H9 (cell line): Measurements from ENCODE around the gene ACP6. TPM values are rescaled to one million over a fixed set of nuclear protein-coding genes. Genes with fewer than 3 reads are reported as not detected.
"Not testable (repeated sequence)": the region's sequence is repeated elsewhere in the genome, so short reads cannot be mapped to it uniquely, and the experiment has no call there.

ENCODE experiments used
- DNase-seq: peaks from one replicate; pipeline ENCODE4 v3.0.0-alpha.2; 2017
- H2AFZ ChIP-seq: one replicate; pipeline ENCODE4 v1.6.1; 2013; ENCODE audit warnings: mild to moderate bottlenecking, low read length, control low read depth, moderate library complexity
- H2AK5ac ChIP-seq: 2 replicates; pipeline ENCODE4 v1.6.1; 2013; ENCODE audit warnings: low read length, control low read depth, mixed read lengths; ENCODE audit not compliant: insufficient read length
- H2BK120ac ChIP-seq: one replicate; pipeline ENCODE4 v1.6.1; 2013; ENCODE audit warnings: low read depth, mild to moderate bottlenecking, low read length, control low read depth, inconsistent platforms; ENCODE audit not compliant: poor library complexity, severe bottlenecking
- H2BK12ac ChIP-seq: 2 replicates; pipeline ENCODE4 v1.6.1; 2013; ENCODE audit warnings: low read length, control low read depth, mixed read lengths, low read depth; ENCODE audit not compliant: insufficient read length
- H2BK15ac ChIP-seq: 2 replicates; pipeline ENCODE4 v1.6.1; 2013; ENCODE audit warnings: low read depth, low read length, control low read depth
- H2BK20ac ChIP-seq: one replicate; pipeline ENCODE4 v1.6.1; 2013; ENCODE audit warnings: low read depth, mild to moderate bottlenecking, low read length, control low read depth, inconsistent platforms; ENCODE audit not compliant: poor library complexity, severe bottlenecking
- H2BK5ac ChIP-seq: 2 replicates; pipeline ENCODE4 v1.6.1; 2013; ENCODE audit warnings: low read length, control low read depth, mixed read lengths; ENCODE audit not compliant: insufficient read length
- H3K14ac ChIP-seq: 2 replicates; pipeline ENCODE4 v1.6.1; 2013; ENCODE audit warnings: low read length, control low read depth; ENCODE audit not compliant: insufficient read depth
- H3K18ac ChIP-seq: 2 replicates; pipeline ENCODE4 v1.6.1; 2013; ENCODE audit warnings: low read depth, mild to moderate bottlenecking, mixed read lengths, low read length, control low read depth; ENCODE audit not compliant: insufficient read length
- H3K23ac ChIP-seq: 2 replicates; pipeline ENCODE4 v1.6.1; 2013; ENCODE audit warnings: low read length, control low read depth, mixed read lengths, low read depth; ENCODE audit not compliant: insufficient read length
- H3K23me2 ChIP-seq: 2 replicates; pipeline ENCODE4 v1.6.1; 2013; ENCODE audit warnings: low read depth, mild to moderate bottlenecking, mixed read lengths, low read length, control low read depth; ENCODE audit not compliant: insufficient read length, poor library complexity, severe bottlenecking
- H3K27ac ChIP-seq: 2 replicates; pipeline ENCODE4 v1.5.1; 2013; ENCODE audit warnings: low read length, control low read depth, mixed read lengths, low read depth; ENCODE audit not compliant: insufficient read length
- H3K27me3 ChIP-seq: 2 replicates; pipeline ENCODE4 v1.6.1; 2013; ENCODE audit warnings: low read length, control low read depth, inconsistent platforms; ENCODE audit not compliant: insufficient read depth
- H3K4ac ChIP-seq: 2 replicates; pipeline ENCODE4 v1.6.1; 2013; ENCODE audit warnings: low read depth, mild to moderate bottlenecking, control low read depth, inconsistent platforms, low read length, moderate library complexity
- H3K4me1 ChIP-seq: 2 replicates; pipeline ENCODE4 v1.6.1; 2013; ENCODE audit warnings: low read length, control low read depth, inconsistent platforms; ENCODE audit not compliant: insufficient read depth
- H3K4me2 ChIP-seq: 2 replicates; pipeline ENCODE4 v1.6.1; 2013; ENCODE audit warnings: low read length, control low read depth, mixed read lengths; ENCODE audit not compliant: insufficient read length, insufficient read depth
- H3K56ac ChIP-seq: 2 replicates; pipeline ENCODE4 v1.6.1; 2013; ENCODE audit warnings: low read depth, mild to moderate bottlenecking, mixed read lengths, low read length, control low read depth; ENCODE audit not compliant: insufficient read length
- H3K79me1 ChIP-seq: 2 replicates; pipeline ENCODE4 v1.6.1; 2013; ENCODE audit warnings: low read depth, mild to moderate bottlenecking, moderate library complexity, low read length, control low read depth, inconsistent platforms; ENCODE audit not compliant: insufficient read depth, poor library complexity, severe bottlenecking
- H3K79me2 ChIP-seq: 2 replicates; pipeline ENCODE4 v1.6.1; 2013; ENCODE audit warnings: low read length, control low read depth, inconsistent platforms; ENCODE audit not compliant: insufficient read depth
- H3K9ac ChIP-seq: 2 replicates; pipeline ENCODE4 v1.6.1; 2013; ENCODE audit warnings: low read length, control low read depth, mixed read lengths; ENCODE audit not compliant: insufficient read length; ENCODE audit errors: extremely low read depth
- H3K9me3 ChIP-seq: one replicate; pipeline ENCODE4 v1.6.1; 2013; ENCODE audit warnings: low read depth, low read length, inconsistent platforms; ENCODE audit not compliant: control insufficient read depth
- H3T11ph ChIP-seq: one replicate; pipeline ENCODE4 v1.6.1; 2013; ENCODE audit warnings: mild to moderate bottlenecking, low read length, control low read depth, inconsistent platforms
- H4K20me1 ChIP-seq: one replicate; pipeline ENCODE4 v1.6.1; 2013; ENCODE audit not compliant: control insufficient read depth, insufficient read length, insufficient read depth
- H4K5ac ChIP-seq: 2 replicates; pipeline ENCODE4 v1.6.1; 2013; ENCODE audit warnings: low read depth, mild to moderate bottlenecking, mixed read lengths, low read length, control low read depth; ENCODE audit not compliant: insufficient read length
- H4K8ac ChIP-seq: replicated peaks from 2 replicates; pipeline ENCODE4 v1.6.1; 2013; ENCODE audit warnings: low read length, control low read depth, mixed read lengths, low read depth; ENCODE audit not compliant: insufficient read length
- H4K91ac ChIP-seq: 2 replicates; pipeline ENCODE4 v1.6.1; 2013; ENCODE audit warnings: low read depth, mild to moderate bottlenecking, moderate library complexity, mixed read lengths, low read length, control low read depth; ENCODE audit not compliant: insufficient read length
- H3K27ac Mint-ChIP-seq, 3 experiments: 2 replicates in 2 of 3; 3 replicates in 1 of 3; pipeline ENCODE4 v1.8.0; 2020 to 2021; ENCODE audit warnings: mixed read lengths in 3 of 3, mild to moderate bottlenecking in 1 of 3, moderate library complexity in 1 of 3
- H3K27me3 Mint-ChIP-seq: 2 replicates; pipeline ENCODE4 v1.8.0; 2021; ENCODE audit warnings: low read depth, mild to moderate bottlenecking, moderate library complexity, mixed read lengths
- H3K36me3 Mint-ChIP-seq, 3 experiments: 2 replicates in 2 of 3; 3 replicates in 1 of 3; pipeline ENCODE4 v1.8.0; 2020 to 2021; ENCODE audit warnings: low read depth in 3 of 3, mixed read lengths in 3 of 3; ENCODE audit not compliant: insufficient read depth in 1 of 3
- H3K4me1 Mint-ChIP-seq, 2 experiments: 2 replicates each; pipeline ENCODE4 v1.8.0; 2020; ENCODE audit warnings: mixed read lengths in 2 of 2
- H3K4me3 Mint-ChIP-seq, 2 experiments: 2 replicates in 1 of 2; 3 replicates in 1 of 2; pipeline ENCODE4 v1.8.0; 2020 to 2021; ENCODE audit warnings: mild to moderate bottlenecking in 2 of 2, mixed read lengths in 2 of 2, moderate library complexity in 1 of 2
- H3K9me3 Mint-ChIP-seq, 2 experiments: 2 replicates in 1 of 2; 3 replicates in 1 of 2; pipeline ENCODE4 v1.8.0; 2020; ENCODE audit warnings: mild to moderate bottlenecking in 2 of 2, mixed read lengths in 2 of 2, moderate library complexity in 1 of 2
- WGBS: extraction: QIAGEN DNeasy Blood & Tissue Kit; methylation state at CpG from one replicate; pipeline ENCODE4 v1.1.7; 2013; ENCODE audit warnings: missing lambda C conversion rate, low lambda C conversion rate, mixed read lengths; ENCODE audit not compliant: insufficient read length; ENCODE audit errors: extremely low coverage; 5-methylcytosine and 5-hydroxymethylcytosine counted together
- total RNA-seq: library from RNA; stranded (reverse); gene quantifications from 2 replicates; pipeline ENCODE4 v1.2.1, GENCODE V29; 2021
- TF ChIP-seq, protein P1 (sequence below): fragments of 200-600 bp; sonication (generic); conservative IDR thresholded peaks from 3 replicates; pipeline ENCODE4 v1.8.0; 2021; ENCODE audit warnings: antibody characterized with exemption, mild to moderate bottlenecking

ACP6 gene
- total RNA-seq, 1 experiment from 2014 or later = 17.1 TPM

DNA sequence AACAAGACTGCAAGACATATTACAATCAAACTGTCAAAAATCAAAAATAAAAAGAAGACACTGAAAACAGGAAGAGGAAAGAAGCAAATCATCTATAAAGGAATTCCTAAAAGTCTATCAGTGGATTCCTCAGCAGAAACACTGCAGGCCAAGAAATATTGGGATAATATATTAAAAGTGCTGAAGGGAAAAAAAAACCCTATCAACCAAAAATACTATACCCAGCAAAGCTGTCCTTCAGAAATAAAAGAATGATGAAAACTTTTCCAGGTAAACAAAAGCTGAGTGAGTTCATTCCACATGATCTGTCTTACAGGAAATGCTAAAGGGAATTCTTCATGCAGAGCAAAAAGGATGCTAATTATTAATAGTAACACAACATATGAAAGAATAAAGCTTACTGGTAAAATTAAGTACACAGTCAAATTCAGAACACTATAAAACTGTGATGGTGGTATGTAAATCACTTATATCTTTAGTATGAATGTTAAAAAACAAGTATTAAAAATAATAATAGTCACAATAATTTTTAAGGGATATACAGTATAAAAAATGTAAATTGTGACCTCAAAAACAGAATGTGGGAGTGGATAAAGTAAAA, 12.9 kb upstream of the ACP6 start:
- Histone ChIP-seq H2AK5ac (no peak overlapping the region), H3K23ac (no peak overlapping the region), H2BK15ac (no peak overlapping the region), H3K27me3 (no peaks in the 10 kb centered on the region), H3K14ac (no peak overlapping the region), H3K4ac (no peak overlapping the region), H3K79me2 (no peaks in the 10 kb centered on the region), H4K20me1 (no peaks in the 10 kb centered on the region), H3T11ph (no peak overlapping the region), H2BK120ac (no peak overlapping the region), H4K5ac (no peak overlapping the region), H2AFZ (no peak overlapping the region), H4K8ac (no peak overlapping the region), H3K9ac (no peak overlapping the region), H3K4me1 (no peaks in the 10 kb centered on the region), H3K27ac (no peak overlapping the region), H2BK20ac (no peak overlapping the region), H2BK5ac (no peak overlapping the region), H3K4me2 (no peak overlapping the region), H4K91ac (no peak overlapping the region), H2BK12ac (no peak overlapping the region), H3K18ac (no peak overlapping the region), H3K23me2 (no peaks in the 10 kb centered on the region), H3K9me3 (peaks cover 14% of the 10 kb centered on the region), H3K56ac (no peak overlapping the region), H3K79me1 (no peaks in the 10 kb centered on the region)
- H3K27ac Mint-ChIP-seq = no peak overlapping the region
- peaks cover 25 to 30% of the 10 kb centered on the region in 2 experiments for H3K9me3 Mint-ChIP-seq
- peaks cover 9 to 15% (median 14%) of the 10 kb centered on the region in 3 experiments for H3K36me3 Mint-ChIP-seq
- no peak for DNase-seq
- TF ChIP-seq, protein P1, sequence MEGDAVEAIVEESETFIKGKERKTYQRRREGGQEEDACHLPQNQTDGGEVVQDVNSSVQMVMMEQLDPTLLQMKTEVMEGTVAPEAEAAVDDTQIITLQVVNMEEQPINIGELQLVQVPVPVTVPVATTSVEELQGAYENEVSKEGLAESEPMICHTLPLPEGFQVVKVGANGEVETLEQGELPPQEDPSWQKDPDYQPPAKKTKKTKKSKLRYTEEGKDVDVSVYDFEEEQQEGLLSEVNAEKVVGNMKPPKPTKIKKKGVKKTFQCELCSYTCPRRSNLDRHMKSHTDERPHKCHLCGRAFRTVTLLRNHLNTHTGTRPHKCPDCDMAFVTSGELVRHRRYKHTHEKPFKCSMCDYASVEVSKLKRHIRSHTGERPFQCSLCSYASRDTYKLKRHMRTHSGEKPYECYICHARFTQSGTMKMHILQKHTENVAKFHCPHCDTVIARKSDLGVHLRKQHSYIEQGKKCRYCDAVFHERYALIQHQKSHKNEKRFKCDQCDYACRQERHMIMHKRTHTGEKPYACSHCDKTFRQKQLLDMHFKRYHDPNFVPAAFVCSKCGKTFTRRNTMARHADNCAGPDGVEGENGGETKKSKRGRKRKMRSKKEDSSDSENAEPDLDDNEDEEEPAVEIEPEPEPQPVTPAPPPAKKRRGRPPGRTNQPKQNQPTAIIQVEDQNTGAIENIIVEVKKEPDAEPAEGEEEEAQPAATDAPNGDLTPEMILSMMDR = no peak
- no peaks in the 10 kb centered on the region for H3K4me1 Mint-ChIP-seq
- no peaks in the 10 kb centered on the region for H3K27me3 Mint-ChIP-seq
- no peak overlapping the region for H3K4me3 Mint-ChIP-seq

DNA sequence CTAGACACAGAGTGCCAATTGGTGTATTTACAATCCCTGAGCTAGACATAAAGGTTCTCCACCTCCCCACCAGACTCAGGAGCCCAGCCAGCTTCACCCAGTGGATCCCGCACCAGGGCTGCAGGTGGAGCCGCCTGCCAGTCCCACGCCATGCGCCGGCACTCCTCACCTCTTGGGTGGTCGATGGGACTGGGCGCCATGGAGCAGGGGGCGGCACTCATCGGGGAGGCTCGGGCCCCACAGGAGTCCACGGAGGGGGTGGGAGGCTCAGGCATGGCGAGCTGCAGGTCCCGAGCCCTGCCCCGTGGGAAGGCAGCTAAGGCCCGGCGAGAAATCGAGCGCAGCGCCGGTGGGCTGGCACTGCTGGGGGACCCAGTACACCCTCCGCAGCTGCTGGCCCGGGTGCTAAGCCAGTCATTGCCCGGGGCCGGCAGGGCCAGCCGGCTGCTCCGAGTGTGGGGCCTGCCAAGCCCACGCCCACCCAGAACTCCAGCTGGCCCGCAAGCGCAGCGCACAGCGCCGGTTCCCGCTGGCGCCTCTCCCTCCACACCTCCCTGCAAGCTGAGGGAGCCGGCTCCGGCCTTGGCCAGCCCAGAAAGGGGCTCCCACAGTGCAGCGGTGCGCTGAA, 10.4 kb upstream of the ACP6 start:
- H3K79me2 ChIP-seq, H3K27me3 Mint-ChIP-seq: not testable (repeated sequence)

More for the DNA sequence above, 10.4 kb upstream of the ACP6 start:
- H3K4me2 ChIP-seq, DNase-seq, H3K4me3 Mint-ChIP-seq, H3K23me2 ChIP-seq, H3K4me1 ChIP-seq, H3T11ph ChIP-seq, H4K8ac ChIP-seq, H2BK20ac ChIP-seq, H2BK120ac ChIP-seq, H3K27ac ChIP-seq, H4K5ac ChIP-seq, H3K79me1 ChIP-seq, H4K20me1 ChIP-seq, H3K9ac ChIP-seq, H3K56ac ChIP-seq, H2AK5ac ChIP-seq, H3K27ac Mint-ChIP-seq, H3K4me1 Mint-ChIP-seq, H2AFZ ChIP-seq, H3K14ac ChIP-seq, H2BK5ac ChIP-seq, H3K18ac ChIP-seq, H3K4ac ChIP-seq, H3K27me3 ChIP-seq, H3K23ac ChIP-seq, H2BK12ac ChIP-seq, H4K91ac ChIP-seq, H2BK15ac ChIP-seq: not testable (repeated sequence)
- peaks cover 38 to 39% of the 10 kb centered on the region in 2 experiments for H3K9me3 Mint-ChIP-seq
- H3K9me3 ChIP-seq = peaks cover 14% of the 10 kb centered on the region
- peaks cover 9 to 24% (median 14%) of the 10 kb centered on the region in 3 experiments for H3K36me3 Mint-ChIP-seq
- no CpG with 5 or more reads among the region's 38 CpGs for WGBS
